ENCODE results near the gene MYH13. TPM values are rescaled to one million over a fixed set of nuclear protein-coding genes. Genes with fewer than 3 reads are reported as not detected.

Gene MYH13
- total and polyA plus RNA-seq, 10 donors: 0.02 to 0.19 (median 0.06) TPM; not detected in 5

DNA sequence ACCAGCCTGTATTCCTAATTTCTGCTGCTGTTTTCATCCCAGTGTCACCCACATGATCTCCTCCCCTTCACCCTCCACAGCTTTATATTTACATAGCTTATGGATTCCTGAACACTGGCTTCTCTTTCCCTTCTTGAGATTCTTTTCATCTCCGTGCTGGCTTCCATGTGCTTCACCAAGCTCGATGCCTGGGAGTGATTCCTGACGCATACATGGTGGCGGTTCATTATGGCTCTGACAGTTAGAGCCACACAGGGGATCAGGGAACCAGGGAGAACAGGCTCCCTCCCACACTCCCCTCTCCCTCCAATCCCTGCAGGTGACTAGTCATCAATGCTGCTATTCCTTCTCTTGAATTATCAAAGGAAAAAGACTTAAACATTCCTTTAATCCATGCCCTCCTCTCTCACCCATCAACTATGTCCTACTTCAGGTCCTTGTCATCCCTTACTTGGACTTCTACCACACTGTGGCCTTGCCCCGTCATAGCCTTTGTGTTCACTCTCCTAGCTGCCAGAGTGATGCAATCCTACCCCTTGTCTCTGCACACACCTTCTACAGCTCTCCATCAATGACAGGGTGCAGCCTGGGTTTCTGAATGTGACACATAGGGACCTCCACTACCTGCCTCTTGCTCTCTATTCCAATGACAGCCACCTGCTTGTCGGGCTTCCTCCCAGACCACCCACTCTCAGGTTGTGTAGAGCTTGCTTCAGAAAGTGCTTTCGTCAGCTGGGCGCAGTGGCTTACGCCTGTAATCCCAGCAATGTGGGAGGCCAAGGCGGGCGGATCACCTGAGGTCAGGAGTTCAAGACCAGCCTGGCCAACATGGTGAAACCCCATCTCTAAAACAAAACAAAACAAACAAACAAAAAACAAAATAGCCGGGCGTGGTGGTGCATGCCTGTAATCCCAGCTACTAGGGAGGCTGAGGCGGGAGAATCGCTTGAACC, 43.6 kb downstream of the MYH13 start:
- WGBS, 5 donors: 85 to 93% (median 89%) methylated on average over 15 of the region's 15 CpGs
- Histone ChIP-seq H3K36me3 (no peaks in the 10 kb centered on the region), H3K4me3 (no peak overlapping the region), H3K9me3 (no peaks in the 10 kb centered on the region), H3K27me3 (replicated peaks in 1 of 7) (no peaks in the 10 kb centered on the region), H3K4me1 (peaks cover 0 to 6% (median 2%) of the 10 kb centered on the region in 6 donors), H3K27ac (no peak overlapping the region)
- intact Hi-C loops (cut with DNase I; ENCODE audit: low total_unique reads): loop anchor here (5.0 kb wide), 1 partner anchor 283 kb away; no protein-coding TSS in a partner anchor
- TF ChIP-seq POLR2A (IDR thresholded peaks at IDR 0.05) (no peak), POLR2AphosphoS5 (IDR thresholded peaks at IDR 0.05) (no peak)
- TF ChIP-seq, protein P1, sequence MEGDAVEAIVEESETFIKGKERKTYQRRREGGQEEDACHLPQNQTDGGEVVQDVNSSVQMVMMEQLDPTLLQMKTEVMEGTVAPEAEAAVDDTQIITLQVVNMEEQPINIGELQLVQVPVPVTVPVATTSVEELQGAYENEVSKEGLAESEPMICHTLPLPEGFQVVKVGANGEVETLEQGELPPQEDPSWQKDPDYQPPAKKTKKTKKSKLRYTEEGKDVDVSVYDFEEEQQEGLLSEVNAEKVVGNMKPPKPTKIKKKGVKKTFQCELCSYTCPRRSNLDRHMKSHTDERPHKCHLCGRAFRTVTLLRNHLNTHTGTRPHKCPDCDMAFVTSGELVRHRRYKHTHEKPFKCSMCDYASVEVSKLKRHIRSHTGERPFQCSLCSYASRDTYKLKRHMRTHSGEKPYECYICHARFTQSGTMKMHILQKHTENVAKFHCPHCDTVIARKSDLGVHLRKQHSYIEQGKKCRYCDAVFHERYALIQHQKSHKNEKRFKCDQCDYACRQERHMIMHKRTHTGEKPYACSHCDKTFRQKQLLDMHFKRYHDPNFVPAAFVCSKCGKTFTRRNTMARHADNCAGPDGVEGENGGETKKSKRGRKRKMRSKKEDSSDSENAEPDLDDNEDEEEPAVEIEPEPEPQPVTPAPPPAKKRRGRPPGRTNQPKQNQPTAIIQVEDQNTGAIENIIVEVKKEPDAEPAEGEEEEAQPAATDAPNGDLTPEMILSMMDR (IDR thresholded peaks at IDR 0.05 in 8 of 11, conservative IDR thresholded peaks at IDR 0.05 in 3 of 11): no peak
- no peak for DNase-seq

DNA sequence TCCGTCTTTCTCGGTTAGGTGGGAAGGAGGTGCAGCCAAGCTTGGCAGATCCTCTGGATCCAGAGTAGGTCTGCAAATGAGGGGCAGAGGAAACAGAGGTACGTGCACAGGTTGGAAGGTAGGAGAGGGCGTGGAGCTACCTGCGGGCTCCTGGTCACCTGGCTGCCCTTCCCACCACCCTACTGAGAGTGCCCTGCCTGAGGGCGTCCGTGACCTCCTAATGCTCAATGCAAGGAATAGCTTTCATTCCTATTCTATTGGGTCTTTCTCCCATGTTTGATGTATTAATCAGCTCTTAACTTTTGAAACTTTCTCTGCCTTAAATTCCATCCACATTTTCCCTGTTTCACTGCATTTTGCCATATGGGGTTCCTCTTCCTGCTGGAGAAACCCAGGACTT, 44.6 kb downstream of the MYH13 start:
- Histone ChIP-seq H3K4me1 (peaks cover 0 to 6% (median 2%) of the 10 kb centered on the region in 6 donors), H3K9me3 (no peaks in the 10 kb centered on the region), H3K36me3 (no peaks in the 10 kb centered on the region), H3K4me3 (no peak overlapping the region), H3K27me3 (replicated peaks in 1 of 7) (no peaks in the 10 kb centered on the region), H3K27ac (no peak overlapping the region)
- intact Hi-C loops (cut with DNase I; ENCODE audit: low total_unique reads): loop anchor here (5.0 kb wide), 1 partner anchor 284 kb away; no protein-coding TSS in a partner anchor
- no peak for DNase-seq
- TF ChIP-seq POLR2AphosphoS5 (IDR thresholded peaks at IDR 0.05) (no peak), POLR2A (IDR thresholded peaks at IDR 0.05) (no peak)
- TF ChIP-seq, protein P1 (IDR thresholded peaks at IDR 0.05 in 8 of 11, conservative IDR thresholded peaks at IDR 0.05 in 3 of 11): no peak
- WGBS, 5 donors: 91 to 96% (median 91%) methylated on average over 7 of the region's 7 CpGs

DNA sequence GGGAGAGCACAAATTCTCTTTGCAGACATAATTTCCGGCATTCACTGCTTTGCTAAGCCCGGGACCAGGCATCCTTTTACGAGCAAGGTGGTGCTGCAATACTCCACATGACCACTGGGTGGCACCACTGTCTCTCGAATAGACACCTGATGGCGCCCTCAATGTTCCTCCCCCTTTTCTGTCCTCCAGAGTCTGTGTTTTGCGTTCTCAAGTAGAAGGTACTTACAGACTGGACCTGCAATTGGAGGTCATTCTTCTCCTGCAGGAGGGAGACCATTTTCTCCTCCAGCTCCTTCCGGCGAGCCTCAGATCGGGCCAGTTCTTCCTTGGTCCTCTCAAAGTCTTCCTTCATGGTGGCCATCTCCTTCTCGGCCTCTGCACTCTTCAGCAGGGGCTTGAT, 45.2 kb downstream of the MYH13 start:
- intact Hi-C loops (cut with DNase I; ENCODE audit: low total_unique reads): loop anchor here (5.0 kb wide), 1 partner anchor 285 kb away; no protein-coding TSS in a partner anchor

More for the DNA sequence above, 45.2 kb downstream of the MYH13 start:
- TF ChIP-seq POLR2AphosphoS5 (IDR thresholded peaks at IDR 0.05) (no peak), POLR2A (IDR thresholded peaks at IDR 0.05) (no peak)
- TF ChIP-seq, protein P1 (IDR thresholded peaks at IDR 0.05 in 8 of 11, conservative IDR thresholded peaks at IDR 0.05 in 3 of 11): peak; percentile 80 to 94 (median 91)
- Histone ChIP-seq H3K4me1 (peaks cover 0 to 6% (median 2%) of the 10 kb centered on the region in 6 donors), H3K4me3 (no peak overlapping the region), H3K27me3 (replicated peaks in 1 of 7) (no peaks in the 10 kb centered on the region), H3K36me3 (no peaks in the 10 kb centered on the region), H3K27ac (no peak overlapping the region), H3K9me3 (no peaks in the 10 kb centered on the region)
- peak; percentile 84 for DNase-seq
- WGBS, 5 donors: 35 to 40% (median 38%) methylated on average over 10 of the region's 10 CpGs
